ENCODE data around the gene PITPNC1. TPM values are rescaled to one million over a fixed set of nuclear protein-coding genes. Genes with fewer than 3 reads are reported as not detected.

The PITPNC1 gene
- total RNA-seq, 1 donor from 2014 or later, result 21.5 TPM

DNA sequence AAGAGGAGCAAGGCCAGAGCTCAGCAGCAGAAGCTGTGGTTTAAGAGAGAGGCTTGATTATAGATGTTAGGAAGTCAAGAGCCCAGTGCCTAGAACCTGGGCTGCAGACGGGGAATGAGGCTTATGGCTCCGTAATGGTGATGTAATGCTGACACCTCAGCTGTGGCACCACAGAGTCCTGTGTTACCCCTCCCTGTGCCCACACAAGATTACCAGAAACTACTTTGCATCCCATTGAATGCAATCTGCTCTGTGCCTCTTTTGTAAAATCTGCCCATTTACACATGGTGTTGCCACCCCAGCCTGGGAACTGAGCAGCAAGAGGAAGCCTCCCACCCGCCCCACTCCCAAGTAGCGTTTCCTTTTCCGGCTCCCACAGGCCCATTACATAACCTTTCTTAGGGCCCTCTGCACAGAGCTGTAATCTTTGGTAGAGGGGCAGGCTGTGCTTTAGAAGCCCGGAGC is 57.0 kb downstream of the PITPNC1 start:
- no peak for DNase-seq (ENCODE audit: low read depth, low spot score)
- Mint-ChIP-seq H3K36me3 (ENCODE audit: low read depth) (no peaks in the 10 kb centered on the region), H3K27me3 (ENCODE audit: low read depth) (no peaks in the 10 kb centered on the region), H3K4me3 (no peak overlapping the region), H3K4me1 (peaks cover 26% of the 10 kb centered on the region), H3K9me3 (peaks cover 3% of the 10 kb centered on the region), H3K27ac (ENCODE audit: unreplicated experiment) (no peak overlapping the region)
- TF ChIP-seq, protein P1, sequence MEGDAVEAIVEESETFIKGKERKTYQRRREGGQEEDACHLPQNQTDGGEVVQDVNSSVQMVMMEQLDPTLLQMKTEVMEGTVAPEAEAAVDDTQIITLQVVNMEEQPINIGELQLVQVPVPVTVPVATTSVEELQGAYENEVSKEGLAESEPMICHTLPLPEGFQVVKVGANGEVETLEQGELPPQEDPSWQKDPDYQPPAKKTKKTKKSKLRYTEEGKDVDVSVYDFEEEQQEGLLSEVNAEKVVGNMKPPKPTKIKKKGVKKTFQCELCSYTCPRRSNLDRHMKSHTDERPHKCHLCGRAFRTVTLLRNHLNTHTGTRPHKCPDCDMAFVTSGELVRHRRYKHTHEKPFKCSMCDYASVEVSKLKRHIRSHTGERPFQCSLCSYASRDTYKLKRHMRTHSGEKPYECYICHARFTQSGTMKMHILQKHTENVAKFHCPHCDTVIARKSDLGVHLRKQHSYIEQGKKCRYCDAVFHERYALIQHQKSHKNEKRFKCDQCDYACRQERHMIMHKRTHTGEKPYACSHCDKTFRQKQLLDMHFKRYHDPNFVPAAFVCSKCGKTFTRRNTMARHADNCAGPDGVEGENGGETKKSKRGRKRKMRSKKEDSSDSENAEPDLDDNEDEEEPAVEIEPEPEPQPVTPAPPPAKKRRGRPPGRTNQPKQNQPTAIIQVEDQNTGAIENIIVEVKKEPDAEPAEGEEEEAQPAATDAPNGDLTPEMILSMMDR (conservative IDR thresholded peaks at IDR 0.05), result no peak

DNA sequence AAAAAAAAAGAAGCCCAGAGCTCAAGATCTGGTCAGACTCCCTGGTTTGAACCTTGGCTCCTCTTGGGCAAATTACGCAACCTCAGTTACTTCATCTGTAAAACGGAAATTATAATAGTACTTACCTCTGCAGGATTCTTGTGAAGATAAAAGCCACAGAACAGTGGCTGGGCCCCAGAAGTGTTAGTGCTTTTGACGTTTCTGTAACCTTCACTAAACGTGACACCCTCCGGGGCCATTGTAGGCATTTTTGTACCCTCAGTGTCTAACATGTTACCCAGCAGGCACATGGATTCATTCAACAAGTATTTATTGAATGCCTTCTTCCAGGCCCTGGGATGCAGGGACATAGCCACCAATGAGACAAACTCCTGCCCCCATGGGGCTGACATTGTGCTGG is 58.0 kb downstream of the PITPNC1 start:
- Mint-ChIP-seq H3K4me3 (no peak overlapping the region), H3K4me1 (peaks cover 26% of the 10 kb centered on the region), H3K27ac (ENCODE audit: unreplicated experiment) (no peak overlapping the region), H3K9me3 (peaks cover 3% of the 10 kb centered on the region), H3K27me3 (ENCODE audit: low read depth) (no peaks in the 10 kb centered on the region), H3K36me3 (ENCODE audit: low read depth) (no peaks in the 10 kb centered on the region)
- no peak for DNase-seq (ENCODE audit: low read depth, low spot score)
- TF ChIP-seq, protein P1 (conservative IDR thresholded peaks at IDR 0.05), result no peak

DNA sequence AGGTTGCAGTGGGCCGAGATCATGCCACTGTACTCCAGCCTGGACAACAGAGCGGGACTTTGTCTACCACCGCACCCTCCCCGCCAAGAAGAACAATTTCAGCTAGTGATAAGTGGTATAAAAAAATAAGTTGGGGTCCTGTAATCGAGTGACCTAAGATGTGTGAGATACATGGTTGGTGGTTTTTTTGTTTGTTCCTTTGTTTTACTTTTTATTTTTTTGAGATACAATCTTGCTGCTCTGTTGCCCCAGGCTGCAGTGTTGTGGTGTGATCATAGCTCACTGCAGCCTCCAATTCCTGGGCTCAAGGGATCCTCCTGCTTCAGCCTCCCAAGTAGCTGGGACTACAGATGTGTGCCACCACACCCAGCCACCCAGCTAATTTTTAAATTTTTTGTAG is 58.7 kb downstream of the PITPNC1 start:
- peaks cover 26% of the 10 kb centered on the region for H3K4me1 Mint-ChIP-seq
- TF ChIP-seq, protein P1 (conservative IDR thresholded peaks at IDR 0.05), result no peak
- no peak overlapping the region for H3K27ac Mint-ChIP-seq (ENCODE audit: unreplicated experiment)
- H3K4me3 Mint-ChIP-seq, result no peak overlapping the region
- no peak for DNase-seq (ENCODE audit: low read depth, low spot score)
- H3K36me3 Mint-ChIP-seq (ENCODE audit: low read depth), result no peaks in the 10 kb centered on the region
- no peaks in the 10 kb centered on the region for H3K27me3 Mint-ChIP-seq (ENCODE audit: low read depth)
- peaks cover 3% of the 10 kb centered on the region for H3K9me3 Mint-ChIP-seq

DNA sequence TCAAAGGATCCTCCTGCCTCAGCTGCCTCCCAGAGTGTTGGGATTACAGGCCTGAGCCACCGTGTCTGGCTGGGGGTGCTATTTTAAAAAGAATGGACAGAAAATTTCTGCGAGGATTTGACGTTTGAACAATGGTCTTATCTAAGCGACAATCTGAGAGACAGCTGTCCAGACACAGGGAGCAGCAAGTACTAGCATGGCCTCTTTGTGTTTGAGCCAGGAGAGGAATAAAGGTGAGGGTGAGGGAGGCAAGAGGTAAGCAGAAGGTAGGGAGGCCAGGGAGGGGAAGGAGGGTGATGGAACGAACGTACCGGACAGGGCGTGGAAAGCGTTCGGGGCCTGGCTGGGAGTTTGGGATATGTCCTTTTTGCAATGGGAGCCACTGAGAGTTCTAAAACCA is 59.2 kb downstream of the PITPNC1 start:
- TF ChIP-seq, protein P1 (conservative IDR thresholded peaks at IDR 0.05), result no peak
- Mint-ChIP-seq H3K27ac (ENCODE audit: unreplicated experiment) (no peak overlapping the region), H3K4me3 (no peak overlapping the region), H3K27me3 (ENCODE audit: low read depth) (no peaks in the 10 kb centered on the region), H3K4me1 (peaks cover 29% of the 10 kb centered on the region), H3K9me3 (peaks cover 3% of the 10 kb centered on the region), H3K36me3 (ENCODE audit: low read depth) (no peaks in the 10 kb centered on the region)
- no peak for DNase-seq (ENCODE audit: low read depth, low spot score)

DNA sequence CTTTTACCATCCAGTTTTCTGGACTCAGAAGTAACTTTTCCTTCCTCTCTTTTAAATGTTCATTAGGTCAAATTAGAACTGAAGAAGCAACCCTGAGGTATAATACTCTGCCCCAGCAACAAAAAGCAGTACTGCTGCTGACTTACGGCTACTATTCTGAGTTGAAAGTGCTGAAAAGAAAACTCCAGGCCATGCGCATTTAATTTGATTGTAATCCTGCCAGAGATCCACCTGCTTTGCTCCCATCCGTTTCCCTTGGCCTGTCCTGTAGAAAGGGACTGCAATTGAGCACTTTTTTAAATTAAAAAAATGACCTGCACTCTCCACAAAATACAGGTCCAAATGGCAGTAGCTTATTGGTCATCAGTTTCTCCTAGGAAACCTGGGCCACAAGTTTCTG is 61.6 kb downstream of the PITPNC1 start:
- Mint-ChIP-seq H3K36me3 (ENCODE audit: low read depth) (no peaks in the 10 kb centered on the region), H3K27me3 (ENCODE audit: low read depth) (no peaks in the 10 kb centered on the region), H3K27ac (ENCODE audit: unreplicated experiment) (no peak overlapping the region), H3K4me1 (peaks cover 42% of the 10 kb centered on the region), H3K4me3 (no peak overlapping the region), H3K9me3 (no peaks in the 10 kb centered on the region)
- TF ChIP-seq, protein P1 (conservative IDR thresholded peaks at IDR 0.05), result no peak
- DNase-seq (ENCODE audit: low read depth, low spot score), result no peak

DNA sequence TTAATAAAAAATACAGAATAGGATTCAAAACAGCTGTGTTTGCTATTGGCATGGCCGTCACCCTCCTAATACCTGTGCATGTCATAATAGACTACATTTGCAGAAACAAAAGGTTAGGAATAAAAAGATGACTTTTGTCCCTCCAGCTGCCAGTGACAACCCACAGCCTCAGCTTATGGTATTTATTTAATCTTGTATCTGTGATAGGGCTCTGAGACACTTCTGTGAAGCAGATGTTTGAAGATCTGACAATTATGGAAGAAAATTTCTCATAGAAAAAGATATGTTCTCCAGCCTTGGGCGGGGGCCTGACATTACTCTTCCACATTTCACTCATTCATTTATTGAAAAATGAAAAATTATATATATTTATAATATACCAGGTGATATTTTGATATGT is 62.2 kb downstream of the PITPNC1 start:
- no peak for DNase-seq (ENCODE audit: low read depth, low spot score)
- Mint-ChIP-seq H3K27ac (ENCODE audit: unreplicated experiment) (no peak overlapping the region), H3K4me3 (no peak overlapping the region), H3K27me3 (ENCODE audit: low read depth) (no peaks in the 10 kb centered on the region), H3K36me3 (ENCODE audit: low read depth) (no peaks in the 10 kb centered on the region), H3K4me1 (peaks cover 46% of the 10 kb centered on the region), H3K9me3 (no peaks in the 10 kb centered on the region)
- TF ChIP-seq, protein P1 (conservative IDR thresholded peaks at IDR 0.05), result no peak

Measured in neural crest cell (in vitro differentiated cells).